ENCODE data around the gene RBM42. TPM values are rescaled to one million over a fixed set of nuclear protein-coding genes. Genes with fewer than 3 reads are reported as not detected.

Gene RBM42
- total and polyA plus RNA-seq, 2 of the 13 experiments (the other 11 are each of a cell fraction or from before 2014, with no cell fraction given), result 27.2 to 55.3 TPM

- TF ChIP-seq DNMT3B (CRISPR knock-in tag; conservative IDR thresholded peaks at IDR 0.05), result no peak
- no peak for TF ChIP-seq TRIM22 (IDR thresholded peaks at IDR 0.05)
- peak; percentile 85 for TF ChIP-seq ZKSCAN1 (IDR thresholded peaks at IDR 0.05; ENCODE audit: low read length)
- TF ChIP-seq AFF4 (CRISPR knock-in tag; IDR thresholded peaks at IDR 0.05), result no peak
- no peak for TF ChIP-seq ZNF513 (CRISPR knock-in tag; conservative IDR thresholded peaks at IDR 0.05)
- peak; percentile 58; the same call in 1 of the 2 replicates for TF ChIP-seq SALL2 (CRISPR knock-in tag; IDR thresholded peaks at IDR 0.05)
- no peak for TF ChIP-seq ZBTB49 (CRISPR knock-in tag; IDR thresholded peaks at IDR 0.05; ENCODE audit: borderline replicate concordance)
- no peak for TF ChIP-seq ZNF841 (CRISPR knock-in tag; IDR thresholded peaks at IDR 0.05; ENCODE audit: borderline replicate concordance)
- TF ChIP-seq NFKBIZ (CRISPR knock-in tag; IDR thresholded peaks at IDR 0.05), result no peak; the same call in 1 of the 2 replicates
- TF ChIP-seq TSC22D2 (CRISPR knock-in tag; IDR thresholded peaks at IDR 0.05; ENCODE audit: borderline replicate concordance), result 0 out of 2 replicates have a peak, but pooled peaks have one; percentile 48
- peak; percentile 82; the same call in 1 of the 2 replicates for TF ChIP-seq BRD4 (CRISPR knock-in tag; IDR thresholded peaks at IDR 0.05)
- peak; percentile 44; the same call in 1 of the 2 replicates for TF ChIP-seq HHEX (CRISPR knock-in tag; IDR thresholded peaks at IDR 0.05)
- peak; percentile 79 for TF ChIP-seq ZFY (CRISPR knock-in tag; IDR thresholded peaks at IDR 0.05)
- TF ChIP-seq ZNF619 (CRISPR knock-in tag; IDR thresholded peaks at IDR 0.05), result no peak
- no peak for TF ChIP-seq ZMYM2 (CRISPR knock-in tag; IDR thresholded peaks at IDR 0.05)
- peak; percentile 55 to 70; a peak in 3 of 4 replicates for TF ChIP-seq POLR2A (IDR thresholded peaks at IDR 0.05; ENCODE audit: insufficient read depth in 1 of 2, low read depth in 2 of 2, low read length in 2 of 2)
- no peak for TF ChIP-seq KLF13 (CRISPR knock-in tag; IDR thresholded peaks at IDR 0.05)
- TF ChIP-seq ZNF580 (CRISPR knock-in tag; IDR thresholded peaks at IDR 0.05; ENCODE audit: borderline replicate concordance, low read depth), result no peak
- TF ChIP-seq IRF2 (CRISPR knock-in tag; IDR thresholded peaks at IDR 0.05), result peak; percentile 90
- peak; percentile 25; the same call in 1 of the 2 replicates for TF ChIP-seq CAMTA2 (CRISPR knock-in tag; IDR thresholded peaks at IDR 0.05; ENCODE audit: borderline replicate concordance)
- peak; percentile 54; the same call in 1 of the 2 replicates for TF ChIP-seq ZNF670 (CRISPR knock-in tag; IDR thresholded peaks at IDR 0.05; ENCODE audit: borderline replicate concordance)
Observed at GRCh38 chr19:35628565-35629331, at the start of gene RBM42 (continued).
